Thyroid gland (tissue), 4 donors: Measurements from ENCODE around the gene SPG21. TPM values are rescaled to one million over a fixed set of nuclear protein-coding genes. Genes with fewer than 3 reads are reported as not detected.

Experiments
- DNase-seq, 2 donors: peaks; one replicate each; pipeline ENCODE4 v3.0.0-alpha.2; 2019
- H3K27ac ChIP-seq, 3 donors: fragments of 200-600 bp; sonication (generic); 1 replicate in 2 of 3; 2 replicates in 1 of 3; pipeline ENCODE4 v1.5.1; 2016 to 2019; ENCODE audit warnings: mild to moderate bottlenecking in 1 of 3, moderate library complexity in 1 of 3
- H3K27me3 ChIP-seq: fragments of 200-600 bp; sonication (generic); one replicate; pipeline ENCODE4 v1.5.1; 2019
- H3K36me3 ChIP-seq, 2 donors: fragments of 200-600 bp; sonication (generic); one replicate each; pipeline ENCODE4 v1.5.1; 2016 to 2019
- H3K4me1 ChIP-seq, 2 donors: fragments of 200-600 bp; sonication (generic); one replicate each; pipeline ENCODE4 v1.5.1; 2017 to 2019
- H3K4me3 ChIP-seq, 3 donors: fragments of 200-600 bp; sonication (generic); replicated peaks in 1 of 3; 1 replicate in 2 of 3; 2 replicates in 1 of 3; pipeline ENCODE4 v1.5.1; 2016; ENCODE audit warnings: mild to moderate bottlenecking in 1 of 3
- H3K9me3 ChIP-seq: fragments of 200-600 bp; sonication (generic); one replicate; pipeline ENCODE4 v1.5.1; 2017
- POLR2A ChIP-seq, 2 donors: fragments of 450-650 bp; IDR thresholded peaks; one replicate each; pipeline ENCODE4 v1.6.1; 2017; ENCODE audit warnings: antibody characterized with exemption in 2 of 2, mild to moderate bottlenecking in 2 of 2, moderate library complexity in 1 of 2
- WGBS, 2 donors: methylation state at CpG; one replicate each; pipeline ENCODE4 v1.1.5; 2017; 5-methylcytosine and 5-hydroxymethylcytosine counted together
- intact Hi-C: fragments of 100-400 bp; cut with DNase I; formaldehyde crosslinking; loops from one replicate; pipeline ENCODE4 v1.15.1; 2023
- total RNA-seq, 4 donors: library from RNA; depleted of rRNA; stranded (reverse); fragments of >200 nt; gene quantifications; one replicate each; pipeline ENCODE4 v1.2.3, GENCODE V29; 2016
- TF ChIP-seq, protein P1 (sequence below), 6 experiments: fragments of 200-600 bp in 3 of 6; fragments of 450-650 bp in 3 of 6; sonication (generic) in 3 of 6; IDR thresholded peaks; one replicate each; pipeline ENCODE4 v1.5.1; 2016 to 2019; ENCODE audit warnings: antibody characterized with exemption in 6 of 6, mild to moderate bottlenecking in 2 of 6, inconsistent platforms in 1 of 6, moderate library complexity in 1 of 6

Gene SPG21, protein sequence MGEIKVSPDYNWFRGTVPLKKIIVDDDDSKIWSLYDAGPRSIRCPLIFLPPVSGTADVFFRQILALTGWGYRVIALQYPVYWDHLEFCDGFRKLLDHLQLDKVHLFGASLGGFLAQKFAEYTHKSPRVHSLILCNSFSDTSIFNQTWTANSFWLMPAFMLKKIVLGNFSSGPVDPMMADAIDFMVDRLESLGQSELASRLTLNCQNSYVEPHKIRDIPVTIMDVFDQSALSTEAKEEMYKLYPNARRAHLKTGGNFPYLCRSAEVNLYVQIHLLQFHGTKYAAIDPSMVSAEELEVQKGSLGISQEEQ
- total RNA-seq: 100 to 1,000 TPM; 119 to 149 (median 122) TPM

DNA sequence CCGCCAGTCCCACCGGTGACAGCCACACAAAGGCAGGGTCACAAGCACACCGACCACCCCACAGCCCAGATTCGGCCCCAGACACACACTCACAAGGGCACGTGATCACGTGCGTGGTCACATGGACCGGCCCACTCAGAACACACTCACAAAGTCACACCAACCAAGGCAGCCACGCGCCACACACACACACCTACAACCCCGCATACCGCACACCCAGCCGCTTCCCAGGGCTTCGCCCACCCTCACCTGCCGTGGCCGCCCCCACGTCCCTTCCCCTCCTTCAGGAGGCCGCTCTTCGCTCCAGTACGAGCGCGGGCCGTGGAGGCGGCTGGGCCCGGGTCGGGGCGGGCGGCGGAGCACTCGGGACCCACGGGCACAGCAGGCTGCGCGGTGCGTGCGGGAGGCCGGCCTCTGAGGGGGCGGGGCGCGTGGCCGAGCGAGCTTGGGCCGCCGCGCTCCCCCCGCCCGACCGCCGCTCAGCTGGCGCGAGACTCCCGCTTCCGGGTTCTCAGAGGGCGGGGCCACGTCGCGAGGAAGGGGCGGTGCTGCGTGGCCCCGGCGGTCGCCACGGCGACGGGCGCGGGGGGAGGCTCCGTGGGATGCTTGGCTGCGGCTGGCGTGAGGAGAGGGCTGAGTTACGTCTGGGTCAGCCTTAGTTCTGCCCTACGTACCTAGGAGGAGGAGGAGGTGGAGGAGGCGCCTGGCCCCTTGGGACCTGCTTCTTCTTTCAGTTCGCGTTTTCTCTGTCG lies at the start of gene SPG21:
SPG21 (minus strand) TSS at position 499 of the 752 bp plus-strand sequence. CDS start 6,345 bp downstream, outside the sequence.
- Histone ChIP-seq H3K4me1 (peaks cover 0 to 34% of the 10 kb centered on the region in 2 donors), H3K27ac (peak within 1 kb of the TSS; percentile 90 to 92 (median 92)), H3K36me3 (no peaks in the 10 kb centered on the region), H3K27me3 (no peaks in the 10 kb centered on the region), H3K4me3 (peak within 1 kb of the TSS; percentile 70 to 100 (median 100)), H3K9me3 (no peaks in the 10 kb centered on the region)
- WGBS, 2 donors: 0 to 1% methylated on average over 35 to 46 of the region's 75 CpGs
- intact Hi-C loops: loop anchor here (10.0 kb wide), 1 partner anchor 145 kb away; the partner anchor contains the start of gene PLEKHO2
- TF ChIP-seq POLR2A (IDR thresholded peaks at IDR 0.05): peak; percentile 18 to 92
- TF ChIP-seq, protein P1, sequence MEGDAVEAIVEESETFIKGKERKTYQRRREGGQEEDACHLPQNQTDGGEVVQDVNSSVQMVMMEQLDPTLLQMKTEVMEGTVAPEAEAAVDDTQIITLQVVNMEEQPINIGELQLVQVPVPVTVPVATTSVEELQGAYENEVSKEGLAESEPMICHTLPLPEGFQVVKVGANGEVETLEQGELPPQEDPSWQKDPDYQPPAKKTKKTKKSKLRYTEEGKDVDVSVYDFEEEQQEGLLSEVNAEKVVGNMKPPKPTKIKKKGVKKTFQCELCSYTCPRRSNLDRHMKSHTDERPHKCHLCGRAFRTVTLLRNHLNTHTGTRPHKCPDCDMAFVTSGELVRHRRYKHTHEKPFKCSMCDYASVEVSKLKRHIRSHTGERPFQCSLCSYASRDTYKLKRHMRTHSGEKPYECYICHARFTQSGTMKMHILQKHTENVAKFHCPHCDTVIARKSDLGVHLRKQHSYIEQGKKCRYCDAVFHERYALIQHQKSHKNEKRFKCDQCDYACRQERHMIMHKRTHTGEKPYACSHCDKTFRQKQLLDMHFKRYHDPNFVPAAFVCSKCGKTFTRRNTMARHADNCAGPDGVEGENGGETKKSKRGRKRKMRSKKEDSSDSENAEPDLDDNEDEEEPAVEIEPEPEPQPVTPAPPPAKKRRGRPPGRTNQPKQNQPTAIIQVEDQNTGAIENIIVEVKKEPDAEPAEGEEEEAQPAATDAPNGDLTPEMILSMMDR (IDR thresholded peaks at IDR 0.05): no peak
- peak; percentile 94 to 95 for DNase-seq

DNA sequence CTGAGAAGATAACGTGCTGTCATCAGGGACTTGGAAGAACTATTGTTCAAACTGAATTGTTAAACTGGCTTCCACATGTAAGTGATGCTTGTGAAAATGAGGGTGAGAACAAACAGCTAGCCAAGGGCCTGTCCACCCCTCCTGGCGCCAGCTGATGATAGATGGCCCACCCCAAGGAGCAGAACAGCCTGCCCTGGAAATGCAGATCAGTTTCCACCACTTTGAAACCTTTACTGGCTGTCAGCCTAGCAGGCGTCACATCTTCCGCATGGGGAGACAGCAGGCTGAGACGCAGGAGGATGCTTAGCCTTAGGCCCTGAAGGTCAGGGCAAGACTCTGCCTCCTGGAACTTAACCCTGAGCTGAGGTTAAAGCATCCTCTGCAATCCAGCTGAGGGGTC lies 49.1 kb upstream of the SPG21 start:
- TF ChIP-seq, protein P1 (IDR thresholded peaks at IDR 0.05): no peak
- TF ChIP-seq POLR2A (IDR thresholded peaks at IDR 0.05): no peak
- no peaks in the 10 kb centered on the region for H3K9me3 ChIP-seq
- intact Hi-C loops: no loop called here
- 79 to 82% methylated on average over 5 of the region's 5 CpGs for WGBS, 2 donors
- H3K4me1 ChIP-seq: no peaks in the 10 kb centered on the region
- DNase-seq: no peak
- H3K36me3 ChIP-seq: no peaks in the 10 kb centered on the region
- H3K27me3 ChIP-seq: no peaks in the 10 kb centered on the region
- no peak overlapping the region for H3K4me3 ChIP-seq
- H3K27ac ChIP-seq: no peak overlapping the region

DNA sequence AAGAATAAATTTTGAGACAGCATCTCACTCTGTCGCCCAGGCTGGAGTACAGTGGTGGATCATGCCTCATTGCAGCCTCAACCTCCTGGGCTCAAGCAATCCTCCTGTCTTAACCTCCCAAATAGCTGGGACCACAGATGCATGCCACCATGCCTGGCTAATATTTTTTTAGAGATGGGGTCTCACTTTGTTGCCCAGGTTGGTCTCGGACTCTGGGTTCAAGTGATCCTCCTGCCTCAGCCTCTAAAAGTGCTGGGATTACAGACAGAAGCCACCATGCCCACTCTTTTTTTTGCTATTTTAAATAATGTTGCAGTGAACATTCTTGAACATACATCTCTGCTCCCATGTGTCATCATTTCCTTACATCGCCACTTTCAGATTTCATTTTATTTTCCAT lies 48.7 kb upstream of the SPG21 start:
- DNase-seq: no peak
- Histone ChIP-seq H3K36me3 (no peaks in the 10 kb centered on the region), H3K27me3 (no peaks in the 10 kb centered on the region), H3K4me3 (no peak overlapping the region), H3K4me1 (no peaks in the 10 kb centered on the region), H3K27ac (no peak overlapping the region), H3K9me3 (no peaks in the 10 kb centered on the region)
- intact Hi-C loops: no loop called here
- TF ChIP-seq POLR2A (IDR thresholded peaks at IDR 0.05): no peak
- TF ChIP-seq, protein P1 (IDR thresholded peaks at IDR 0.05): no peak
- WGBS, 2 donors: 86 to 94% methylated on average over 3 of the region's 3 CpGs

DNA sequence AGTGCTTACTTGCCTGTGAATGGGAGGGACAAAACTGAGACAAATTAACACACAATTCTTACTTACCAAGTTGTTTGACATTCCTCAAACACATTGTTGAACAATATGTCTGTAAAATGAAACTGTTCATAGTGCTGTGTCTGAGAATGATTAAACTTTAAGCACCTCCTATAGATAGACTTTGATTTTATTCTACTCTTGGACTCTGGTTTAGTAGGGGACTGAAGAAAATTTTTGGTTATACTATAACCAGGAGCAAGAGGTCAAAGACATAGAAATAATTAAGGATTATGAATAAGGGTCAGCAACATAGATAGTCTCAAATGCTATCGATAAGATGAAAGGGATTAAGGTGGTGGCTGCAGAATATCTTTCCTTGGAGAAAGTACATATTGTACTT lies 47.6 kb upstream of the SPG21 start:
- Histone ChIP-seq H3K4me1 (no peaks in the 10 kb centered on the region), H3K4me3 (no peak overlapping the region), H3K9me3 (no peaks in the 10 kb centered on the region), H3K36me3 (no peaks in the 10 kb centered on the region), H3K27ac (no peak overlapping the region), H3K27me3 (no peaks in the 10 kb centered on the region)
- DNase-seq: no peak
- intact Hi-C loops: no loop called here
- no peak for TF ChIP-seq POLR2A (IDR thresholded peaks at IDR 0.05)
- TF ChIP-seq, protein P1 (IDR thresholded peaks at IDR 0.05): no peak
- 96 to 97% methylated on average over 1 of the region's 1 CpG for WGBS, 2 donors

DNA sequence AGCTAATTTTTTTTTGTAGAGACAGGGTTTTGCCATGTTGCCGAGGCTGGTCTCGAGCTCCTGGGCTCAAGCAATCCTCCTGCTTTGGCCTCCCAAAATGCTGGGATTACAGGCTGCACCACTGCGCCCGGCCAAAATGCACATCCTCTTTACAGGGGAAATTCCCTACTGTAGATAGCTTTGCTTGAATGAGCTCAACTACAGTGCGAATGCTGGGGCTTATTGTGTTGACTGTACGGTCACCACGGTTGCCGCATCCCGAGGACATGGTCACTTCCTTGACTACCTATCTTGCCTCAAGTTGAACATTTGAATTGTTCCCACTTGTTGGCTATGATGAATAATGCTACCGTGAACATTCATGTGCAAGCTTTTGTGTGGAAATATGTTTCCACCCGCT lies 45.0 kb upstream of the SPG21 start:
- no peak overlapping the region for H3K27ac ChIP-seq
- intact Hi-C loops: no loop called here
- no peaks in the 10 kb centered on the region for H3K9me3 ChIP-seq
- 90 to 96% methylated on average over 11 of the region's 11 CpGs for WGBS, 2 donors
- DNase-seq: no peak
- TF ChIP-seq POLR2A (IDR thresholded peaks at IDR 0.05): no peak
- TF ChIP-seq, protein P1 (IDR thresholded peaks at IDR 0.05): no peak
- H3K27me3 ChIP-seq: no peaks in the 10 kb centered on the region
- H3K4me1 ChIP-seq: no peaks in the 10 kb centered on the region
- H3K36me3 ChIP-seq: no peaks in the 10 kb centered on the region
- H3K4me3 ChIP-seq: no peak overlapping the region
